ENCODE data around the gene SNCB.

SNCB gene

GRCh38 chr5:176659860-176660461 lies 29.6 kb upstream of the SNCB start:
- H3K27ac ChIP-seq: no peak overlapping the region
- TF ChIP-seq ZFX (IDR thresholded peaks at IDR 0.05; ENCODE audit: borderline replicate concordance) (no peak), CTCF (IDR thresholded peaks at IDR 0.05) (no peak)

GRCh38 chr5:176659512-176659839 lies 29.1 kb upstream of the SNCB start:
- H3K27ac ChIP-seq: no peak overlapping the region
- TF ChIP-seq ZFX (IDR thresholded peaks at IDR 0.05; ENCODE audit: borderline replicate concordance) (no peak), CTCF (IDR thresholded peaks at IDR 0.05) (no peak)

GRCh38 chr5:176658817-176659511 lies 28.6 kb upstream of the SNCB start:
- TF ChIP-seq ZFX (IDR thresholded peaks at IDR 0.05; ENCODE audit: borderline replicate concordance) (no peak), CTCF (IDR thresholded peaks at IDR 0.05) (no peak)
- no peak overlapping the region for H3K27ac ChIP-seq

- no peak overlapping the region for H3K27ac ChIP-seq
- TF ChIP-seq CTCF (IDR thresholded peaks at IDR 0.05) (peak; percentile 90), ZFX (IDR thresholded peaks at IDR 0.05; ENCODE audit: borderline replicate concordance) (no peak)
Observed at GRCh38 chr5:176658007-176658599, 27.8 kb upstream of the SNCB start.

- H3K27ac ChIP-seq: no peak overlapping the region
- no peak for TF ChIP-seq ZFX (IDR thresholded peaks at IDR 0.05; ENCODE audit: borderline replicate concordance)
- TF ChIP-seq CTCF (IDR thresholded peaks at IDR 0.05): no peak
Observed at GRCh38 chr5:176656467-176656990, 26.2 kb upstream of the SNCB start.

GRCh38 chr5:176654856-176655255 lies 24.5 kb upstream of the SNCB start:
- no peak overlapping the region for H3K27ac ChIP-seq
- TF ChIP-seq CTCF (IDR thresholded peaks at IDR 0.05) (no peak), ZFX (IDR thresholded peaks at IDR 0.05; ENCODE audit: borderline replicate concordance) (no peak)

Data from 22Rv1 (cell line).